ENCODE measurements around the gene SDHB.

The SDHB gene

GRCh38 chr1:17099616-17100340 is 45.9 kb upstream of the SDHB start:
- Histone ChIP-seq H3K9ac (ENCODE audit: low read depth, low read length, poor library complexity, severe bottlenecking) (no peak overlapping the region), H3K9me2 (replicated peaks; ENCODE audit: low read depth, low read length) (no peaks in the 10 kb centered on the region), H3K79me2 (ENCODE audit: insufficient read depth, low read length) (no peaks in the 10 kb centered on the region), H3K36me3 (ENCODE audit: insufficient read depth, low read length) (no peaks in the 10 kb centered on the region), H3K27me3 (ENCODE audit: insufficient read depth, low read length, poor library complexity, severe bottlenecking) (no peaks in the 10 kb centered on the region), H3K4me2 (ENCODE audit: low read depth, low read length, poor library complexity, severe bottlenecking) (no peak overlapping the region), H3F3A (ENCODE audit: low read depth) (no peaks in the 10 kb centered on the region), H3K4me1 (ENCODE audit: insufficient read depth, low read length, poor library complexity, severe bottlenecking) (no peaks in the 10 kb centered on the region), H2AFZ (ENCODE audit: low read length) (no peak overlapping the region), H3K4me3 (ENCODE audit: low read length, poor library complexity, severe bottlenecking) (no peak overlapping the region), H4K20me1 (ENCODE audit: insufficient read depth, low read length, poor library complexity, severe bottlenecking) (no peaks in the 10 kb centered on the region), H3K9me3 (ENCODE audit: insufficient read depth, low read depth, low read length) (no peaks in the 10 kb centered on the region)
- no peak for TF ChIP-seq EZH2phosphoT487 (IDR thresholded peaks at IDR 0.05; ENCODE audit: borderline replicate concordance)
- TF ChIP-seq, protein P1, sequence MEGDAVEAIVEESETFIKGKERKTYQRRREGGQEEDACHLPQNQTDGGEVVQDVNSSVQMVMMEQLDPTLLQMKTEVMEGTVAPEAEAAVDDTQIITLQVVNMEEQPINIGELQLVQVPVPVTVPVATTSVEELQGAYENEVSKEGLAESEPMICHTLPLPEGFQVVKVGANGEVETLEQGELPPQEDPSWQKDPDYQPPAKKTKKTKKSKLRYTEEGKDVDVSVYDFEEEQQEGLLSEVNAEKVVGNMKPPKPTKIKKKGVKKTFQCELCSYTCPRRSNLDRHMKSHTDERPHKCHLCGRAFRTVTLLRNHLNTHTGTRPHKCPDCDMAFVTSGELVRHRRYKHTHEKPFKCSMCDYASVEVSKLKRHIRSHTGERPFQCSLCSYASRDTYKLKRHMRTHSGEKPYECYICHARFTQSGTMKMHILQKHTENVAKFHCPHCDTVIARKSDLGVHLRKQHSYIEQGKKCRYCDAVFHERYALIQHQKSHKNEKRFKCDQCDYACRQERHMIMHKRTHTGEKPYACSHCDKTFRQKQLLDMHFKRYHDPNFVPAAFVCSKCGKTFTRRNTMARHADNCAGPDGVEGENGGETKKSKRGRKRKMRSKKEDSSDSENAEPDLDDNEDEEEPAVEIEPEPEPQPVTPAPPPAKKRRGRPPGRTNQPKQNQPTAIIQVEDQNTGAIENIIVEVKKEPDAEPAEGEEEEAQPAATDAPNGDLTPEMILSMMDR (conservative IDR thresholded peaks at IDR 0.05; ENCODE audit: low read length), result no peak

- no peaks in the 10 kb centered on the region for H3K9me3 ChIP-seq (ENCODE audit: insufficient read depth, low read depth, low read length)
- H3K79me2 ChIP-seq (ENCODE audit: insufficient read depth, low read length), result no peaks in the 10 kb centered on the region
- H3K4me3 ChIP-seq (ENCODE audit: low read length, poor library complexity, severe bottlenecking), result no peak overlapping the region
- no peaks in the 10 kb centered on the region for H3K9me2 ChIP-seq (replicated peaks; ENCODE audit: low read depth, low read length)
- no peaks in the 10 kb centered on the region for H3K27me3 ChIP-seq (ENCODE audit: insufficient read depth, low read length, poor library complexity, severe bottlenecking)
- TF ChIP-seq EZH2phosphoT487 (IDR thresholded peaks at IDR 0.05; ENCODE audit: borderline replicate concordance), result no peak
- TF ChIP-seq, protein P1 (conservative IDR thresholded peaks at IDR 0.05; ENCODE audit: low read length), result no peak
- no peaks in the 10 kb centered on the region for H3K4me1 ChIP-seq (ENCODE audit: insufficient read depth, low read length, poor library complexity, severe bottlenecking)
- H3K4me2 ChIP-seq (ENCODE audit: low read depth, low read length, poor library complexity, severe bottlenecking), result no peak overlapping the region
- H4K20me1 ChIP-seq (ENCODE audit: insufficient read depth, low read length, poor library complexity, severe bottlenecking), result no peaks in the 10 kb centered on the region
- H3F3A ChIP-seq (ENCODE audit: low read depth), result no peaks in the 10 kb centered on the region
- H2AFZ ChIP-seq (ENCODE audit: low read length), result no peak overlapping the region
- no peak overlapping the region for H3K9ac ChIP-seq (ENCODE audit: low read depth, low read length, poor library complexity, severe bottlenecking)
- no peaks in the 10 kb centered on the region for H3K36me3 ChIP-seq (ENCODE audit: insufficient read depth, low read length)
Observed at GRCh38 chr1:17098446-17099317, 44.9 kb upstream of the SDHB start.

GRCh38 chr1:17097787-17098186 is 44.0 kb upstream of the SDHB start:
- no peak overlapping the region for H3K4me2 ChIP-seq (ENCODE audit: low read depth, low read length, poor library complexity, severe bottlenecking)
- no peaks in the 10 kb centered on the region for H4K20me1 ChIP-seq (ENCODE audit: insufficient read depth, low read length, poor library complexity, severe bottlenecking)
- no peak for TF ChIP-seq EZH2phosphoT487 (IDR thresholded peaks at IDR 0.05; ENCODE audit: borderline replicate concordance)
- TF ChIP-seq, protein P1 (conservative IDR thresholded peaks at IDR 0.05; ENCODE audit: low read length), result no peak
- no peak overlapping the region for H2AFZ ChIP-seq (ENCODE audit: low read length)
- H3K9me2 ChIP-seq (replicated peaks; ENCODE audit: low read depth, low read length), result no peaks in the 10 kb centered on the region
- no peaks in the 10 kb centered on the region for H3K79me2 ChIP-seq (ENCODE audit: insufficient read depth, low read length)
- H3K9me3 ChIP-seq (ENCODE audit: insufficient read depth, low read depth, low read length), result no peaks in the 10 kb centered on the region
- no peaks in the 10 kb centered on the region for H3K27me3 ChIP-seq (ENCODE audit: insufficient read depth, low read length, poor library complexity, severe bottlenecking)
- H3F3A ChIP-seq (ENCODE audit: low read depth), result no peaks in the 10 kb centered on the region
- no peak overlapping the region for H3K9ac ChIP-seq (ENCODE audit: low read depth, low read length, poor library complexity, severe bottlenecking)
- no peak overlapping the region for H3K4me3 ChIP-seq (ENCODE audit: low read length, poor library complexity, severe bottlenecking)
- H3K4me1 ChIP-seq (ENCODE audit: insufficient read depth, low read length, poor library complexity, severe bottlenecking), result no peaks in the 10 kb centered on the region
- no peaks in the 10 kb centered on the region for H3K36me3 ChIP-seq (ENCODE audit: insufficient read depth, low read length)
